Measurements from ENCODE around the gene ALG12. TPM values are rescaled to one million over a fixed set of nuclear protein-coding genes. Genes with fewer than 3 reads are reported as not detected.
A peak's percentile ranks its signal among the peaks of the same experiment; 100 is the strongest.

The ALG12 gene
- total and polyA plus RNA-seq, 2 of the 8 experiments (the other 6 are each of a cell fraction or from before 2014, with no cell fraction given) = 13.4 to 22.5 TPM

DNA sequence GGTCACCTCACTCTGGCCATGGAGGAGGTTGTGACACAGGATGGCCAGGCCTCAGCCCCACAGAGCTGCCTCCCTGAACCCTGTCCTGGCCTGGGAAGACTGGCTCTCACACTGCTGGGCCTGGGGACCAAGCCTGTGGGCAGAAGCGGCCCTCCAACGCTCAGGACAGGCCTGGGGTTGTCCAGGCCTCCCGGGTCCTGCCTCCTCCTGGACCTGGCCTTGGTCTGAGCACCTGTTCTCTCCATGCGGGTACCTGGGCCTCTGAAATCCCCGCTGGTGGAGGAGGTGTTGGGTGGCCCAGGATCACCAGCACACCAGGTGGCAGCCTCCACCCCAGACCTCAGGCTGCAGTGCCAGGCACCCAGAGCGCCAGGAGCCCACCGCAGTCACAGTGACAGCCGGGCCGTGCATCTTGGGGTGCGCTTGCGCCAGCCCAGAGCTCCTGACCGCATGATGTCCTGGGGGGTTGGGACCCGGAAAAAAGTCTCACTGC lies 26.2 kb upstream of the ALG12 start:
- H3K9ac ChIP-seq (replicated peaks in 1 of 4; ENCODE audit: extremely low read depth in 1 of 4, low read depth in 3 of 4, low read length in 3 of 4) = no peak overlapping the region
- H3K4ac ChIP-seq (replicated peaks; ENCODE audit: insufficient read length, low read depth, low read length) = no peak overlapping the region
- no peaks in the 10 kb centered on the region; a peak in 1 of 7 replicates for H3K27me3 ChIP-seq (replicated peaks in 1 of 4; ENCODE audit: control insufficient read depth in 3 of 4, extremely low read depth in 1 of 4, insufficient read depth in 3 of 4, low read length in 3 of 4)
- no peak overlapping the region for H3K27ac ChIP-seq (ENCODE audit: low read depth, low read length)
- peaks cover 0 to 20% (median 10%) of the 10 kb centered on the region in 4 experiments; a peak in 5 of 7 replicates for H3K4me1 ChIP-seq (replicated peaks in 1 of 4; ENCODE audit: control insufficient read depth in 3 of 4, insufficient read depth in 4 of 4, low read length in 3 of 4)
- no peak overlapping the region for H2BK5ac ChIP-seq (ENCODE audit: low read depth, low read length)
- no peak overlapping the region for H2AFZ ChIP-seq (ENCODE audit: low read length)
- H3K4me2 ChIP-seq (ENCODE audit: insufficient read depth in 1 of 2, low read depth in 2 of 2, low read length in 2 of 2) = no peak overlapping the region
- DNase-seq (ENCODE audit: low read depth in 1 of 2, low spot score in 2 of 2) = no peak
- H3K23ac ChIP-seq (ENCODE audit: insufficient read length) = no peak overlapping the region
- no peaks in the 10 kb centered on the region for H3K79me1 ChIP-seq (ENCODE audit: low read depth, low read length)
- no peak overlapping the region for H3K14ac ChIP-seq (ENCODE audit: insufficient read length)
- H3K79me2 ChIP-seq (ENCODE audit: control insufficient read depth in 1 of 2, insufficient read depth in 2 of 2, low read length in 2 of 2) = no peaks in the 10 kb centered on the region
- H2BK20ac ChIP-seq (ENCODE audit: low read length) = no peak overlapping the region
- H2BK15ac ChIP-seq (ENCODE audit: low read length) = no peak overlapping the region
- no peak overlapping the region for H2BK120ac ChIP-seq (replicated peaks; ENCODE audit: low read depth, low read length)
- H2AK5ac ChIP-seq (ENCODE audit: low read depth, low read length) = no peak overlapping the region
- H4K20me1 ChIP-seq (replicated peaks in 1 of 2; ENCODE audit: control insufficient read depth in 1 of 2, insufficient read depth in 2 of 2, low read length in 2 of 2) = no peaks in the 10 kb centered on the region
- POLR2A ChIA-PET (ENCODE audit: partially characterized antibody) = interaction anchor here (1.3 kb wide), 1 partner anchor 13 kb away, joined by 3 read pairs; no protein-coding TSS in a partner anchor
- H3K9me3 ChIP-seq (ENCODE audit: insufficient read depth in 2 of 2, low read depth in 1 of 2, low read length in 1 of 2) = no peaks in the 10 kb centered on the region
- H4K5ac ChIP-seq (ENCODE audit: insufficient read length, low read depth, low read length) = no peak overlapping the region
- no peaks in the 10 kb centered on the region for H3K36me3 ChIP-seq (ENCODE audit: control insufficient read depth in 2 of 4, insufficient read depth in 4 of 4, low read length in 3 of 4)
- CTCF ChIA-PET (ENCODE audit: partially characterized antibody) = no interaction called here
- H3K18ac ChIP-seq (ENCODE audit: extremely low read depth, low read length) = no peak overlapping the region
- H3K4me3 ChIP-seq (ENCODE audit: extremely low read depth in 1 of 4, insufficient read depth in 2 of 4, low read depth in 3 of 4, low read length in 4 of 4) = no peak overlapping the region
- H4K91ac ChIP-seq (replicated peaks; ENCODE audit: insufficient read length, low read length) = peak overlapping the region; percentile 74
- H4K8ac ChIP-seq (ENCODE audit: extremely low read depth, insufficient read depth, low read length) = no peak overlapping the region
- TF ChIP-seq TEAD4 (IDR thresholded peaks at IDR 0.05; ENCODE audit: low read depth, low read length) = no peak
- no peak for FAIRE-seq
- peaks cover 3% of the 10 kb centered on the region; the same call in 1 of the 2 replicates for H3K23me2 ChIP-seq (ENCODE audit: low read depth, low read length)
- H2BK12ac ChIP-seq (ENCODE audit: low read depth, low read length) = 0 out of 2 replicates have a peak overlapping the region, but pooled peaks have one; percentile 50
- no peak overlapping the region for H3K56ac ChIP-seq (replicated peaks; ENCODE audit: insufficient read length, low read depth, low read length)
- WGBS, 2 experiments (ENCODE audit: extremely low coverage in 1 of 2, insufficient coverage in 1 of 2, insufficient read length in 1 of 2, insufficient replicate concordance in 2 of 2, low coverage in 1 of 2, low lambda C conversion rate in 2 of 2, missing lambda C conversion rate in 1 of 2) = 96% methylated on average over 12 of the region's 13 CpGs; no CpG with 5 or more reads in 1 of the 2 experiments

Data from H1 (cell line).